ENCODE measurements around the gene ELF1.
"Not testable (repeated sequence)": the region's sequence is repeated elsewhere in the genome, so short reads cannot be mapped to it uniquely, and the experiment has no call there.

ELF1 gene

GRCh38 chr13:41048640-41049039 lies 29.5 kb upstream of the ELF1 start:
- no peak for DNase-seq (ENCODE audit: extremely low spot score, insufficient read length, low read depth)
- no peak for FAIRE-seq

- not testable (repeated sequence) for DNase-seq (ENCODE audit: extremely low spot score, insufficient read length, low read depth); FAIRE-seq
These were observed 23.3 kb upstream of the ELF1 start for GRCh38 chr13:41042419-41042818.

GRCh38 chr13:41040584-41041334 lies 21.6 kb upstream of the ELF1 start:
- DNase-seq (ENCODE audit: extremely low spot score, insufficient read length, low read depth) (no peak), FAIRE-seq (no peak)

GRCh38 chr13:41039746-41040145 lies 20.6 kb upstream of the ELF1 start:
- FAIRE-seq, result no peak
- no peak for DNase-seq (ENCODE audit: extremely low spot score, insufficient read length, low read depth)

GRCh38 chr13:41036557-41036956 lies 17.4 kb upstream of the ELF1 start:
- not testable (repeated sequence) for FAIRE-seq; DNase-seq (ENCODE audit: extremely low spot score, insufficient read length, low read depth)

- DNase-seq (ENCODE audit: extremely low spot score, insufficient read length, low read depth) (no peak), FAIRE-seq (no peak)
These were observed 15.8 kb upstream of the ELF1 start for GRCh38 chr13:41034881-41035280.

GRCh38 chr13:41034382-41034781 lies 15.3 kb upstream of the ELF1 start:
- DNase-seq (ENCODE audit: extremely low spot score, insufficient read length, low read depth) (no peak), FAIRE-seq (no peak)

GRCh38 chr13:41032691-41033376 lies 13.7 kb upstream of the ELF1 start:
- FAIRE-seq (peak; percentile 59), DNase-seq (ENCODE audit: extremely low spot score, insufficient read length, low read depth) (no peak)

- FAIRE-seq (no peak), DNase-seq (ENCODE audit: extremely low spot score, insufficient read length, low read depth) (no peak)
These were observed 10.5 kb upstream of the ELF1 start for GRCh38 chr13:41029629-41030028.

- DNase-seq (ENCODE audit: extremely low spot score, insufficient read length, low read depth), result no peak
- FAIRE-seq, result no peak
These were observed 8.9 kb upstream of the ELF1 start for GRCh38 chr13:41028051-41028450.

GRCh38 chr13:41026788-41027187 lies 7.7 kb upstream of the ELF1 start:
- no peak for DNase-seq (ENCODE audit: extremely low spot score, insufficient read length, low read depth)
- no peak for FAIRE-seq

GRCh38 chr13:41025518-41025917 lies 6.4 kb upstream of the ELF1 start:
- no peak for DNase-seq (ENCODE audit: extremely low spot score, insufficient read length, low read depth)
- FAIRE-seq, result no peak

- DNase-seq (ENCODE audit: extremely low spot score, insufficient read length, low read depth), result no peak
- FAIRE-seq, result no peak
These were observed 647 bp upstream of the ELF1 start for GRCh38 chr13:41019578-41020347.

- DNase-seq (ENCODE audit: extremely low spot score, insufficient read length, low read depth) (no peak), FAIRE-seq (no peak)
These were observed 541 bp downstream of the ELF1 start for GRCh38 chr13:41018602-41018948.

GRCh38 chr13:41017817-41018601 lies 1.1 kb downstream of the ELF1 start:
- DNase-seq (ENCODE audit: extremely low spot score, insufficient read length, low read depth), result no peak
- FAIRE-seq, result peak; percentile 68

- FAIRE-seq (peak; percentile 64), DNase-seq (ENCODE audit: extremely low spot score, insufficient read length, low read depth) (no peak)
These were observed 2.0 kb downstream of the ELF1 start for GRCh38 chr13:41017159-41017558.

- DNase-seq (ENCODE audit: extremely low spot score, insufficient read length, low read depth), result no peak
- peak; percentile 24 for FAIRE-seq
These were observed 3.2 kb downstream of the ELF1 start for GRCh38 chr13:41015920-41016319.

GRCh38 chr13:41013835-41014234 lies 5.3 kb downstream of the ELF1 start:
- FAIRE-seq (no peak), DNase-seq (ENCODE audit: extremely low spot score, insufficient read length, low read depth) (no peak)

GRCh38 chr13:41012536-41012935 lies 6.6 kb downstream of the ELF1 start:
- FAIRE-seq (no peak), DNase-seq (ENCODE audit: extremely low spot score, insufficient read length, low read depth) (no peak)

- no peak for DNase-seq (ENCODE audit: extremely low spot score, insufficient read length, low read depth)
- no peak for FAIRE-seq
These were observed 7.6 kb downstream of the ELF1 start for GRCh38 chr13:41011382-41011956.

Data from GM18507 (cell line).